Peyer's patch (tissue), 4 donors: ENCODE results near the gene COL6A5. TPM values are rescaled to one million over a fixed set of nuclear protein-coding genes. Genes with fewer than 3 reads are reported as not detected.

Experiments used
- DNase-seq, 3 donors: peaks; one replicate each; pipeline ENCODE4 v3.0.0-alpha.2; 2017 to 2019
- H3K27ac ChIP-seq, 4 donors: fragments of 200-600 bp; sonication (generic); one replicate each; pipeline ENCODE4 v1.5.1; 2016 to 2019
- H3K27me3 ChIP-seq, 2 donors: fragments of 200-600 bp; sonication (generic); one replicate each; pipeline ENCODE4 v1.5.1; 2019
- H3K36me3 ChIP-seq, 3 donors: fragments of 200-600 bp; sonication (generic); one replicate each; pipeline ENCODE4 v1.5.1; 2016 to 2019
- H3K4me1 ChIP-seq, 4 donors: fragments of 200-600 bp; sonication (generic); one replicate each; pipeline ENCODE4 v1.5.1; 2016 to 2019
- H3K4me3 ChIP-seq, 4 donors: fragments of 200-600 bp; sonication (generic); 1 replicate in 3 of 4; 2 replicates in 1 of 4; pipeline ENCODE4 v1.5.1; 2016 to 2019; ENCODE audit warnings: mild to moderate bottlenecking in 1 of 4
- H3K9me3 ChIP-seq, 4 donors: fragments of 200-600 bp; sonication (generic); one replicate each; pipeline ENCODE4 v1.5.1; 2016 to 2019; ENCODE audit warnings: mild to moderate bottlenecking in 1 of 4
- POLR2A ChIP-seq, 2 donors: fragments of 450-650 bp; IDR thresholded peaks; one replicate each; pipeline ENCODE4 v1.5.1; 2017; ENCODE audit warnings: antibody characterized with exemption in 2 of 2, mild to moderate bottlenecking in 2 of 2, moderate library complexity in 2 of 2
- total RNA-seq, 4 donors: library from RNA; depleted of rRNA; stranded (reverse); fragments of >200 nt; gene quantifications; one replicate each; pipeline ENCODE4 v1.1.0, GENCODE V29; 2016
- TF ChIP-seq, protein P1 (sequence below), 6 experiments: fragments of 450-650 bp in 4 of 6; fragments of 200-600 bp in 2 of 6; sonication (generic) in 1 of 6; IDR thresholded peaks; one replicate each; pipeline ENCODE4 v1.5.1; 2017 to 2019; ENCODE audit warnings: antibody characterized with exemption in 6 of 6, mild to moderate bottlenecking in 3 of 6, moderate library complexity in 1 of 6

The COL6A5 gene
- 1 to 10 TPM in 1 of 4 donors, not detected in 3; 1.7 TPM for total RNA-seq

GRCh38 chr3:130345487-130346079 is at the start of gene COL6A5:
Gene COL6A5, plus strand, starts transcription at chr3:130345672. Its CDS starts 27,967 bp downstream, at chr3:130373639.
- TF ChIP-seq, protein P1, sequence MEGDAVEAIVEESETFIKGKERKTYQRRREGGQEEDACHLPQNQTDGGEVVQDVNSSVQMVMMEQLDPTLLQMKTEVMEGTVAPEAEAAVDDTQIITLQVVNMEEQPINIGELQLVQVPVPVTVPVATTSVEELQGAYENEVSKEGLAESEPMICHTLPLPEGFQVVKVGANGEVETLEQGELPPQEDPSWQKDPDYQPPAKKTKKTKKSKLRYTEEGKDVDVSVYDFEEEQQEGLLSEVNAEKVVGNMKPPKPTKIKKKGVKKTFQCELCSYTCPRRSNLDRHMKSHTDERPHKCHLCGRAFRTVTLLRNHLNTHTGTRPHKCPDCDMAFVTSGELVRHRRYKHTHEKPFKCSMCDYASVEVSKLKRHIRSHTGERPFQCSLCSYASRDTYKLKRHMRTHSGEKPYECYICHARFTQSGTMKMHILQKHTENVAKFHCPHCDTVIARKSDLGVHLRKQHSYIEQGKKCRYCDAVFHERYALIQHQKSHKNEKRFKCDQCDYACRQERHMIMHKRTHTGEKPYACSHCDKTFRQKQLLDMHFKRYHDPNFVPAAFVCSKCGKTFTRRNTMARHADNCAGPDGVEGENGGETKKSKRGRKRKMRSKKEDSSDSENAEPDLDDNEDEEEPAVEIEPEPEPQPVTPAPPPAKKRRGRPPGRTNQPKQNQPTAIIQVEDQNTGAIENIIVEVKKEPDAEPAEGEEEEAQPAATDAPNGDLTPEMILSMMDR (IDR thresholded peaks at IDR 0.05) = no peak
- no peak for TF ChIP-seq POLR2A (IDR thresholded peaks at IDR 0.05)
- Histone ChIP-seq H3K36me3 (no peaks in the 10 kb centered on the region), H3K27ac (no peak within 1 kb of the TSS), H3K4me3 (peak within 1 kb of the TSS in 1 of 4 donors; percentile 4), H3K4me1 (no peaks in the 10 kb centered on the region), H3K27me3 (no peaks in the 10 kb centered on the region), H3K9me3 (no peaks in the 10 kb centered on the region)
- DNase-seq = no peak

DNA sequence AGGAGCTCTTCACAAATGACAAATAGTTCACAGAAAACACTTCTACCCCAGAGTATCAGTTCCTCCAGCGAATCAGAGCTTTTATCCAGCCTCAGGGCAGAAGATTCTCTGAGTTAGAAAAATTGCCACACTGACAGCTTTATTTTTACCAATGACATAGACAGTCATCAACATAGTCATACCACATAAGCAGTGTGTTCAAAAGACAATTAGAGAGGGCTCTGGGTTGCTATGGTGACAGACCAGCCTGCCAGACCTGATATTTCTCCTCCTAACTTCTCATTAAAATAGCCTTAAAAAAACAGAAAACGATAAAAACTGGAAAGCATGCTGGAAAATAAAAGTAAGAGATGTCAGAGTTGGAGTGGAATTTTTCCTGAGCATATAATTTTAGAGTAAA is 45.9 kb upstream of the COL6A5 start:
- Histone ChIP-seq H3K4me3 (no peak overlapping the region), H3K36me3 (no peaks in the 10 kb centered on the region), H3K4me1 (no peaks in the 10 kb centered on the region), H3K27me3 (no peaks in the 10 kb centered on the region), H3K27ac (no peak overlapping the region), H3K9me3 (no peaks in the 10 kb centered on the region)
- DNase-seq = no peak
- TF ChIP-seq POLR2A (IDR thresholded peaks at IDR 0.05) = no peak
- TF ChIP-seq, protein P1 (IDR thresholded peaks at IDR 0.05) = no peak

GRCh38 chr3:130300888-130301287 is 44.6 kb upstream of the COL6A5 start:
- Histone ChIP-seq H3K27me3 (no peaks in the 10 kb centered on the region), H3K36me3 (no peaks in the 10 kb centered on the region), H3K9me3 (no peaks in the 10 kb centered on the region), H3K27ac (no peak overlapping the region), H3K4me3 (no peak overlapping the region), H3K4me1 (no peaks in the 10 kb centered on the region)
- DNase-seq = no peak
- TF ChIP-seq, protein P1 (IDR thresholded peaks at IDR 0.05) = no peak
- no peak for TF ChIP-seq POLR2A (IDR thresholded peaks at IDR 0.05)

- H3K36me3 ChIP-seq = no peaks in the 10 kb centered on the region
Measured at GRCh38 chr3:130310109-130310508, 35.4 kb upstream of the COL6A5 start.

GRCh38 chr3:130312374-130312773 is 33.1 kb upstream of the COL6A5 start:
- Histone ChIP-seq H3K27ac (no peak overlapping the region), H3K27me3 (no peaks in the 10 kb centered on the region), H3K9me3 (no peaks in the 10 kb centered on the region), H3K4me1 (no peaks in the 10 kb centered on the region), H3K36me3 (no peaks in the 10 kb centered on the region), H3K4me3 (no peak overlapping the region)
- no peak for DNase-seq
- TF ChIP-seq, protein P1 (IDR thresholded peaks at IDR 0.05) = no peak
- no peak for TF ChIP-seq POLR2A (IDR thresholded peaks at IDR 0.05)

More at GRCh38 chr3:130310109-130310508, 35.4 kb upstream of the COL6A5 start:
- Histone ChIP-seq H3K9me3 (no peaks in the 10 kb centered on the region), H3K4me1 (no peaks in the 10 kb centered on the region), H3K4me3 (no peak overlapping the region), H3K27ac (no peak overlapping the region), H3K27me3 (no peaks in the 10 kb centered on the region)
- no peak for DNase-seq
- no peak for TF ChIP-seq POLR2A (IDR thresholded peaks at IDR 0.05)
- TF ChIP-seq, protein P1 (IDR thresholded peaks at IDR 0.05) = no peak
